ENCODE results near the gene PLA2G4C. TPM values are rescaled to one million over a fixed set of nuclear protein-coding genes. Genes with fewer than 3 reads are reported as not detected.

The PLA2G4C gene
- total RNA-seq, 2 experiments from 2014 or later, result 0.65 to 0.72 TPM

DNA sequence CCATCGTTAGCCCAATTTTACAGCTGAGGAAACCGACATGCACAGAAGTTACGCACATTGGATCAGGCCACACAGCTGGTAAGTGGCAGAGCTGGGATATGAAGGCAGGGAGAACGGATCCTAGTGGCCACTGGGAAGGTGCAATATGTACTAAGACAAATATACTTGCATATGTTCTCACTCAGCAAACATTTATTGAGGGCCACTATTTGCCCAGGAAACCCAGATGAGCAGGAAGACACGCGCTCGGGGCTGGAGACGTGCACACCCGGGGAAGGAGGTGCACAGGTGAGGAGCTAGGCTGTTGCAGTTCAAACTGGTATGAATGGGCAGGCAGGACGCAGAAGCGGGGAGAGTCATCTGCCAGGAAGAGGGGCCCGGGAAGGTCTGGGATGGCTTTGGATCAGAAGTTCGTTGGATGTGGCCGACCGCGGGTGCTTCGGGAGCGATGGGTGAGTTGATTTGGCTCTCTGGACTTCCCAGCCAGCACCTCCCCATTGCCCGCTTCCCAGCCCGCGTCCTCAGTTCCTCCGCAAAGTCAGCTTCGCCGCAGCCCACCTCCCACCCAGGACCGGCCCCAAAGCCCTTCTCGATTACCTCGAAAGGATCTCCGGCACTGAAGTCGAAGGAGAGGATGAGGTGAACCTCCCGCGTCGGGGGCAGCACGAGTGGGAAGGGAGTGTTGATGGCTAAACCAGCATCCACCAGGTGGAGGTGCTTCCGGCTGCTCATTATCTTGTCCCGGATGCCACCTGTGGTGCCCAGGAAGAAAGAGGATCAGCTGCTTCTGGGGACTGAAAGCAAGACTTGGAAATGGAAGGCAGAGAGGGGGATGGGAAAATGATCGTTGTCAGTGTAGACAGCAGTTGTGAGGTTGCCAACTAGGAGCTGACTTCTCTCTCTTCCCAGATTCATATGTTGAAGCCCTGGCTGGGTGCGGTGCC lies 48.9 kb downstream of the PLA2G4C start:
- no peak for DNase-seq
- ATAC-seq (ENCODE audit: low read depth), result no peak
- no peaks in the 10 kb centered on the region for H3K36me3 Mint-ChIP-seq
- H3K27ac Mint-ChIP-seq, result no peak overlapping the region
- peaks cover 8% of the 10 kb centered on the region for H3K27me3 Mint-ChIP-seq
- no peaks in the 10 kb centered on the region for H3K4me1 Mint-ChIP-seq
- no peaks in the 10 kb centered on the region for H3K9me3 Mint-ChIP-seq
- POLR2A ChIA-PET, result no interaction called here
- no peak overlapping the region for H3K4me3 Mint-ChIP-seq

DNA sequence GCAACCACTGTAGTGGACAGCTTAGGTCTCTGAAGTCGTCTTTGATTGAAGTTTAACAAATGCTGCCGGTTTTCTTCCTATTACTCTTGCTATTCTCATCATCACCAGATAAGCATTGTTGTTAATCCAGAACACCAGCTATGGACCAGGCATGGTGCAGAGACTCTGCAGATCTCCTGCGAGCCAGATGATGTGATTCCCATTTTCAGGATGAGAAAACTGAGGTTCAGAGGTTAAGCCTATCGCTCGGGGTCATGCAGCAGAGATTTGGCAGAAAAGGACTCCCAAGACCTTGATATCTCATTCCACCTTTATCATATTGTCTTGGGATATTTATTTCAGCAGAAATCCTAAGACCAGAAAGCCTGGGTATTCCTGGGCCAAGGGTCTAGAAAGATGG lies 50.2 kb downstream of the PLA2G4C start:
- no peaks in the 10 kb centered on the region for H3K9me3 Mint-ChIP-seq
- H3K36me3 Mint-ChIP-seq, result no peaks in the 10 kb centered on the region
- H3K27ac Mint-ChIP-seq, result no peak overlapping the region
- no peaks in the 10 kb centered on the region for H3K4me1 Mint-ChIP-seq
- H3K27me3 Mint-ChIP-seq, result peaks cover 8% of the 10 kb centered on the region
- no peak overlapping the region for H3K4me3 Mint-ChIP-seq
- DNase-seq, result no peak
- POLR2A ChIA-PET, result no interaction called here
- ATAC-seq (ENCODE audit: low read depth), result no peak

- DNase-seq, result no peak
- Mint-ChIP-seq H3K9me3 (no peaks in the 10 kb centered on the region), H3K27ac (no peak overlapping the region), H3K36me3 (no peaks in the 10 kb centered on the region), H3K4me3 (no peak overlapping the region), H3K4me1 (no peaks in the 10 kb centered on the region), H3K27me3 (peaks cover 8% of the 10 kb centered on the region)
- ATAC-seq (ENCODE audit: low read depth), result no peak
- POLR2A ChIA-PET, result interaction anchor here (0.7 kb wide), 1 partner anchor 505 kb away, joined by 5 read pairs; no protein-coding TSS in a partner anchor
Measured at GRCh38 chr19:48059331-48059730, 51.3 kb downstream of the PLA2G4C start.

- H3K27me3 Mint-ChIP-seq, result no peaks in the 10 kb centered on the region
- H3K9me3 Mint-ChIP-seq, result no peaks in the 10 kb centered on the region
- POLR2A ChIA-PET, result no interaction called here
- no peak overlapping the region for H3K4me3 Mint-ChIP-seq
- no peak overlapping the region for H3K27ac Mint-ChIP-seq
- ATAC-seq (ENCODE audit: low read depth), result no peak
- no peak for DNase-seq
- no peaks in the 10 kb centered on the region for H3K4me1 Mint-ChIP-seq
- no peaks in the 10 kb centered on the region for H3K36me3 Mint-ChIP-seq
Measured at GRCh38 chr19:48053856-48054255, 56.8 kb downstream of the PLA2G4C start.

DNA sequence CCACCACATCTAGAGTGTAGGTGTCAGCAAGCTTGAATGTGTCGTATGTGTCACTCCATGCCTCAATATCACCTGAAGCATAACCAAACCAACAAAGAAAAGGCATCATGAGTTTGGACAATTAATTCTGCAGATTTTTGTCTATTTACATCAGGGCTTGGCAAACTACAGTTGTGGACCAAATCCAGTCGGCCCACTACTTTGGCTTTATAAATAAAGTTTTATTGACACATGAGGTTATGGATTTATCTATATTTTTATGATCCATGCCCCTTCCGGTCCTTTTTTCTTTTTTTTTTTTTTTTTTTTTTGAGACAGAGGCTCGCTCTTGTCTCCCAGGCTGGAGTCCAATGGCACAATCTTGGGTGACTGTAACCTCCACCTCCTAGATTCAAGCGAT lies 57.5 kb downstream of the PLA2G4C start:
- no peak for ATAC-seq (ENCODE audit: low read depth)
- no peak for DNase-seq
- no peak overlapping the region for H3K4me3 Mint-ChIP-seq
- POLR2A ChIA-PET, result no interaction called here
- no peaks in the 10 kb centered on the region for H3K27me3 Mint-ChIP-seq
- no peak overlapping the region for H3K27ac Mint-ChIP-seq
- no peaks in the 10 kb centered on the region for H3K9me3 Mint-ChIP-seq
- no peaks in the 10 kb centered on the region for H3K4me1 Mint-ChIP-seq
- H3K36me3 Mint-ChIP-seq, result no peaks in the 10 kb centered on the region

DNA sequence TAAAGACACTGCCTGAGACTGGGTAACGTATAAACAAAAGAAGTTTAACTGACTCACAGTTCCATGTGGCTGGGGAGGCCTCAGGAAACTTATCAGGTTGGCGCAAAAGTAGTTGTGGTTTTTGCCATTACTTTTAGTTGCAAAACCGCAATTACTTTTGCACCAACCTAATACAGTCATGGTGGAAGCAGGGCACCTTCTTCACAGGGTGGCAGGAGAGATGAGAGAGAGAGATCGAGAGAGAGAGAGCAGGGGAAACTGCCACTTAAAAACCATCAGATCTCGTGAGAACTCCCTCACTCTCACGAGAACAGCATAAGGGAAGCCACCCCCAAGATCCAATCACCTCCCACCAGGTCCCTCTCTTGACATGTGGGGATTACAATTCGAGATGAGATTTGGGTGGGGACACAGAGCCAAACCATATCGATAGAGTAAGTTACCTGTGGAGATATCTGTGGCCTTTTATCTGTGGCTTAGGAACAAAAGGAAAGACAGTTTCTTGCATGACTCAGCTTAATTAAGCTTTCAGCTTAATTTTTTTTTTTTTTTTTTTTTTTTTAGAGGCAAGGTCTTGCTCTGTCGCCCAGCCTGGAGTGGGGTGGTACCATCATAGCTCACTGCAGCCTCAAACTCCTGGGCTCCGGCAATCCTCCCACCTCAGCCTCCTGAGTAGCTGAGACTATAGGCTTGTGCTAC lies 59.1 kb downstream of the PLA2G4C start:
- ATAC-seq (ENCODE audit: low read depth), result no peak
- no peaks in the 10 kb centered on the region for H3K4me1 Mint-ChIP-seq
- H3K27me3 Mint-ChIP-seq, result no peaks in the 10 kb centered on the region
- POLR2A ChIA-PET, result no interaction called here
- no peaks in the 10 kb centered on the region for H3K36me3 Mint-ChIP-seq
- no peak for DNase-seq
- no peak overlapping the region for H3K27ac Mint-ChIP-seq
- no peak overlapping the region for H3K4me3 Mint-ChIP-seq
- H3K9me3 Mint-ChIP-seq, result no peaks in the 10 kb centered on the region

- H3K4me3 Mint-ChIP-seq, result no peak overlapping the region
- no peaks in the 10 kb centered on the region for H3K9me3 Mint-ChIP-seq
- no peaks in the 10 kb centered on the region for H3K36me3 Mint-ChIP-seq
- ATAC-seq (ENCODE audit: low read depth) (no peak), DNase-seq (no peak)
- no peak overlapping the region for H3K27ac Mint-ChIP-seq
- POLR2A ChIA-PET, result no interaction called here
- no peaks in the 10 kb centered on the region for H3K4me1 Mint-ChIP-seq
- H3K27me3 Mint-ChIP-seq, result peaks cover 9% of the 10 kb centered on the region
Measured at GRCh38 chr19:48044561-48044960, 66.1 kb downstream of the PLA2G4C start.

GRCh38 chr19:48043675-48044258 lies 66.8 kb downstream of the PLA2G4C start, which contains the start of gene CABP5:
Gene CABP5, minus strand, starts transcription at chr19:48044079. Its CDS starts 157 bp downstream, at chr19:48043922.
- ATAC-seq (ENCODE audit: low read depth) (no peak), DNase-seq (no peak)
- H3K9me3 Mint-ChIP-seq, result no peaks in the 10 kb centered on the region
- no peak within 1 kb of the TSS for H3K4me3 Mint-ChIP-seq
- H3K4me1 Mint-ChIP-seq, result no peaks in the 10 kb centered on the region
- peaks cover 12% of the 10 kb centered on the region for H3K27me3 Mint-ChIP-seq
- POLR2A ChIA-PET, result no interaction called here
- no peak within 1 kb of the TSS for H3K27ac Mint-ChIP-seq
- no peaks in the 10 kb centered on the region for H3K36me3 Mint-ChIP-seq

GRCh38 chr19:48041877-48042580 lies 68.6 kb downstream of the PLA2G4C start:
- Mint-ChIP-seq H3K27me3 (peaks cover 12% of the 10 kb centered on the region), H3K4me1 (no peaks in the 10 kb centered on the region), H3K4me3 (no peak overlapping the region), H3K9me3 (no peaks in the 10 kb centered on the region), H3K27ac (no peak overlapping the region), H3K36me3 (no peaks in the 10 kb centered on the region)
- DNase-seq, result no peak
- no peak for ATAC-seq (ENCODE audit: low read depth)
- POLR2A ChIA-PET, result no interaction called here

DNA sequence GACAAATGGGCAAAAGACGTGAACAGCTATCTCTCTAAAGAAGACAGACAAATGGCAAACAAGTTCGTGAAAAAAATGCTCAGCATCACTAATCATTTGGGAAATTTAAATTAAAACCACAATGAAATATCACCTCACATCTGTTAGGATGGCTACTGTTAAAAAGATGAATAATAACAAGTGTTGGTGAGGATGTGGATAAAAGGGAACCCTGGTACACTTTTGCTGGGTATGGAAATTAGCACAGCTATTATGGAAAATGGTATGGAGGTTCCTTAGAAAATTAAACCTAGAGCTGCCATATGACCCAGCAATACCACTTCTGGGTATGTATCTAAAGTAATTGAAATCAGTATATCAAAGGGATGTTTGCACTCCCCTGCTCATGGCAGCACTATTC lies 73.9 kb downstream of the PLA2G4C start:
- H3K4me1 Mint-ChIP-seq, result no peaks in the 10 kb centered on the region
- H3K9me3 Mint-ChIP-seq, result peaks cover 7% of the 10 kb centered on the region
- no peaks in the 10 kb centered on the region for H3K36me3 Mint-ChIP-seq
- H3K4me3 Mint-ChIP-seq, result no peak overlapping the region
- H3K27ac Mint-ChIP-seq, result no peak overlapping the region
- POLR2A ChIA-PET, result no interaction called here
- peaks cover 6% of the 10 kb centered on the region for H3K27me3 Mint-ChIP-seq
- no peak for DNase-seq
- no peak for ATAC-seq (ENCODE audit: low read depth)

- no peak for ATAC-seq (ENCODE audit: low read depth)
- Mint-ChIP-seq H3K4me1 (no peaks in the 10 kb centered on the region), H3K27ac (no peak overlapping the region), H3K36me3 (no peaks in the 10 kb centered on the region), H3K9me3 (peaks cover 7% of the 10 kb centered on the region), H3K4me3 (no peak overlapping the region), H3K27me3 (no peaks in the 10 kb centered on the region)
- POLR2A ChIA-PET, result no interaction called here
- DNase-seq, result no peak
Measured at GRCh38 chr19:48033604-48034003, 77.0 kb downstream of the PLA2G4C start.

GRCh38 chr19:48030073-48030472 lies 80.5 kb downstream of the PLA2G4C start:
- H3K4me3 Mint-ChIP-seq, result no peak overlapping the region
- H3K27ac Mint-ChIP-seq, result no peak overlapping the region
- peaks cover 7% of the 10 kb centered on the region for H3K27me3 Mint-ChIP-seq
- no peak for ATAC-seq (ENCODE audit: low read depth)
- POLR2A ChIA-PET, result no interaction called here
- no peak for DNase-seq
- no peaks in the 10 kb centered on the region for H3K4me1 Mint-ChIP-seq
- no peaks in the 10 kb centered on the region for H3K9me3 Mint-ChIP-seq
- H3K36me3 Mint-ChIP-seq, result no peaks in the 10 kb centered on the region

DNA sequence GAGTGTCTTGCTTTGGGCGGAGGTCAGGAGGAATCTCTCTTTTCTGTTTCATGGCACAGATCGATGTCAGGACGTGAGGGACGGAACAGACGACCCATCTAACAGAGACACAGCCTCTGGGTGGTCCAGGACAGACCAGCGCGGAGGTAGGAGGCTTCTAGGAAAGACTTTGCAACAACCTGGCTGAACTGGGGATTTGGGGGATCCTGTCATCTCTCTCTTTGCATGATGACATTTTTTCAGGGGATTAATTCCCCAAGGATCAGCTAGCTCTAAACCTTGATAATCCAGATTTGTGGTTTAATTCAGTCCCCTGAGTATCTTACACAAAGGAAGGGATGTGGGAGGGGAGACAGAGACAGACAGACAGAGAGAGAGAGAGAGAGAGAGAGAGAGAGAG lies 81.2 kb downstream of the PLA2G4C start:
- no peak for ATAC-seq (ENCODE audit: low read depth)
- Mint-ChIP-seq H3K4me3 (no peak overlapping the region), H3K9me3 (no peaks in the 10 kb centered on the region), H3K36me3 (no peaks in the 10 kb centered on the region), H3K27me3 (peaks cover 7% of the 10 kb centered on the region), H3K27ac (no peak overlapping the region), H3K4me1 (no peaks in the 10 kb centered on the region)
- POLR2A ChIA-PET, result no interaction called here
- no peak for DNase-seq
